HG02798 (cell line): Measurements from ENCODE around the gene PIH1D2.
"Not testable (repeated sequence)": the region's sequence is repeated elsewhere in the genome, so short reads cannot be mapped to it uniquely, and the experiment has no call there.

ENCODE experiments used
- ATAC-seq: cut with Tn5 transposase; IDR thresholded peaks from one replicate; pipeline ENCODE4 v1.9.1; 2021; ENCODE audit warnings: mild to moderate bottlenecking; ENCODE audit not compliant: unreplicated experiment, poor library complexity

Gene PIH1D2, protein sequence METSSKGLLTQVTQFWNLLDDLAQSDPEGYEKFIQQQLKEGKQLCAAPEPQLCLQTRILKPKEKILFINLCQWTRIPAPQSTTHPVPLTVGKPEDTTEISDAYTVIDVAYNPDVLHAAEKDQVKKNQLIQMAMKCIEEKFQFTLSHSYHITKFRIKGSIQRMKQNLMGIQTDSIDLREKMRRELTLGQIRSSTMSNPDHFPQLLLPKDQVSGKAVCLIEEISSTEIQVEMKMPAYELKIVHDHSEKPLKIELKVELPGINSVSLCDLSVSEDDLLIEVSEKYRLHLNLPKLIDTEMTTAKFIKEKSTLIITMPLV

DNA sequence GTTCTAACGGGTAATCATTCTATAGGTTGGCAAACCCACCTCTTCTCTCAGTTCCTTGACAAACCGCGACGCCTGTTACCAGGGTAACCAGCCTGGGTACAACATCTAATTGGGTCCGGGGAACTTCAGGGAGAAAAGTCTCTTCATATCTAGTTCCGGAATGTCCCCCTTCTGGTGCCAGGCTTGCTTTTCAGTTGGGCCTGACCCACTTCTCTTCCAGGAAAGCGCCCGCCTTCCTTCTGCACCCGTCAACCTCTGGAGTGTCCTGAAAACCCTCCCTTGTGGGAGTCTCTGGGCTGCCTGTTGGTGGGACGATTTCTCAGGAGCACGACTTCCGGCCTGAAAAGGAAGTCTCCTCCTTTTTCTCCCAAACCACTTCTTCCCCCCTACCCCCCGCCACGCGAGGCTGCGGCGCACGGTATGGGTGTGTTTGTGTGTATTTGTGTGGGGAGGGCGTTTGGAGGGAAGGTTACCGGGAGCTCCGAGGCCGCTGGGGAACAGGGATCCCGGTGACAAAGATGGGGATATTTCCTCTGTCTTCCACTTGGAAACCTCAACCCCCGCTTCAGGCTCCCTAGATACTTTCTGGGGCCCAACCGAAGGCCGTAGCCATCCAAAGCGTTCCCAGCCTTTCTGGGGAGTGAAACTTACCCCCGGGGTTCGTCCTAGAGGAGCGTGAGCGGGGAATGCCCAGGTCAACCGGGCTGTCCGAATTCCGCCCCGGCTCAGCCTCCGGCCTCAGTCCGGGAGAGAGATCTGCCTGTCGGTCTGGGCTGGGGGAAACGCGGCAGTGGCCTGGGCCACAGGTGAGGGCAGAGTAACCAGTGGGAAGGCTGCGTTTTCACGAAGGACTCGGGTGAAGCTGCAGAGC lies at the start of gene PIH1D2, which contains the start of gene NKAPD1:
Gene PIH1D2, minus strand, starts transcription at position 77 of the 871 bp plus-strand sequence. CDS start 843 bp downstream, outside the sequence.
Gene NKAPD1, plus strand, starts transcription at position 359 of the 871 bp plus-strand sequence. CDS start 1,276 bp downstream, outside the sequence.
- ATAC-seq, result peak; percentile 91

DNA sequence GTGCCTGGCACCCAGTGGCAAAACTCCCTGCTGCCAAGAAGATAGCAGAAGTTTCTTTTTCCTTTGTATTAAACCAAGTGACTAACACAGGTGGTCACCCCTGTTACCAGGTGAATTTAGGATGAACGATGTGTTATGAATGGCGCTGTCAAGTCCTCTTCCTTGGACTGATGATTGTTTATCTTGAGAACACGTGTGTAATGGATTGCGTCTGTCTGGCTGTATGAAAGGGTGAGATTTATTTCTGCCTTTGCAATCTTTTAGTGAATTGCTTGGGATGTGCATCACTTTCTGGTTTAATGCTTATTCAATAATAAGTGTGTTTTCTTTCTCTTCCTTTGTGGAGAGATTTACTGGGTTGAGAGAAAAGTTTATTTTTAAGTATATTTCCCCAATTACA lies 49.3 kb upstream of the PIH1D2 start:
- no peak for ATAC-seq

DNA sequence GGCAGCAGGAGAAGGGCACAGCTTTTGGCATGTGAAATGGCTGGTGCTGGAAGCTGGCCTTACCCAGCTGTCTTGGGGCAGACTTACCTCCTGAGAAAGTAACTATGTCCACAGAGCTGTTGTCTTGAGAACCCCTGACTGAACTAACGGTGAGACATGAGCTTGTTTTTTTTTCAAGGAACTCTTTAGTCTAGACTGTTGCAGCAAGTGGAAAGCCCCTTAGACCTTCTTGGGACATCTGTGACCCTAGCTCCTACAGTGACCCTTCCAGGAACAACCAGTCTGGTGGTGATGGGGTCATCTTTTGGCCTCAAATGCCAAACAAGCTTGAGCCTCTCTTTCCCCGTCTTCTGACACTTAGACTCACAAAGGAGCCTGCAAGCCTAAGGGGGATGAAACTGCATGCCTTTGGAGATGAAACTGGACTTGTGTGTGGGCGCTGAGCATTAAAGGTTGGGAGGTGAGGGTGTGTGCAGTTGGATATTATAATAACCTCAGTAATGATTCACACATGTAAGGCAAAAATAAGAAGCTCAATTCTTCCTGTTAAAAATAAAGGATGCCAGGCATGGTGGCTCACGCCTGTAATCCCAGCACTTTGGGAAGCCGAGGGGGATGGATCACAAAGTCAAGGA lies 48.3 kb upstream of the PIH1D2 start:
- ATAC-seq, result no peak

DNA sequence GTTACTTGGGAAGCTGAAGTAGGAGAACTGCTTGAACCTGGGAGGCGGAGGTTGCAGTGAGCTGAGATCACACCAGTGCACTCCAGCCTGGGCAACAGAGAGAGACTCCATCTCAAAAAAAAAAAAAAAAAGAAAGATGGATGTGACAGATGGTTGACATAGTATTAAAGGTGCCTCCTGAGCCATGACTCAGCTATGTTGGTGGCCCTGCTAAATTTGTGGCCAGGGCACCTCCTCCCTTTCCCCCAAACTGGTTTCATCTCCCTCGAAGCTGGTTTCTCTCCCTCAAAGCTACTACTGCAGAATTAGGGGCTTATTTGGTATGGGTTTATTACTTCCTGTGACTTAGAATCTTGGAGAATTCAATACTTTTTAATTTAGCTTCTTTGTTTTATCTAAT lies 44.4 kb upstream of the PIH1D2 start:
- ATAC-seq, result no peak

DNA sequence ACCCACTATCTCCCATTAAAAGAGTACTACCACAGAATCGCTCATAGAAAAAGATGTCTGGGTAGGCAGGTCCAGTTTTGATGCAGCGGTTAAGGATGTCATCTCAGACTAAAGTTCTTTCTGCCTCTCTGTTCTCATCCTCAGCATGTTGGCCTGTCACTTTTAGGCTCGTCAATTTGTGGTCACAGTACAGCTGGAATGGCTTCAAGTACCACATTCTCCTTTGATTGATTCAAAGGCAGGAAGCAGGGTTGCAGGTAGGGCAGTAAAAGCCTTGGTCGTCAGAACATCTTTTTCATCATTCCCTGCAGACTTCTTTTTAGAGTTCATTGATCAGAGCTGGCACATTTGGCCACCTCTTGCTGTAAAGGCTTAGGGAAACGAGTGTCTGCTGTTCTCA lies 41.6 kb upstream of the PIH1D2 start:
- no peak for ATAC-seq

DNA sequence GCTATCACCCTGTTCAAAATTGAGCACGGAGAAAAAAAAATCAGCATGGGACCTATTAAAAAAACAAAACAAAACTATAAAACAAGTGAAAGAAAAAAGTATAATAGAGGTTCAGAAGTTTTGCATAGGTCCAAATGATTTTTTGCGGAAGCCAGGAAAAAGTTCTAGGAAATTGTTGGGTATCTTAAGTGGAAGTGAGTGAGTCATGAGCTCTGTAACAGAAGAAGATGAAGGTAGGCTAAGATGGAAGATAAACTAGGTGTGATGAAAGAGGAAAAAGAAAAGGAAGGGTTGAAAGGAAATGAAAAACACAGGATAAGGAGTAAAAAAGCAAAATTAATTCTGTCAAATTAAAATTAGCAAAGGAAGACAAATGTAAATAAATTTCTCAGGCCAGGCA lies 40.6 kb upstream of the PIH1D2 start:
- no peak for ATAC-seq

DNA sequence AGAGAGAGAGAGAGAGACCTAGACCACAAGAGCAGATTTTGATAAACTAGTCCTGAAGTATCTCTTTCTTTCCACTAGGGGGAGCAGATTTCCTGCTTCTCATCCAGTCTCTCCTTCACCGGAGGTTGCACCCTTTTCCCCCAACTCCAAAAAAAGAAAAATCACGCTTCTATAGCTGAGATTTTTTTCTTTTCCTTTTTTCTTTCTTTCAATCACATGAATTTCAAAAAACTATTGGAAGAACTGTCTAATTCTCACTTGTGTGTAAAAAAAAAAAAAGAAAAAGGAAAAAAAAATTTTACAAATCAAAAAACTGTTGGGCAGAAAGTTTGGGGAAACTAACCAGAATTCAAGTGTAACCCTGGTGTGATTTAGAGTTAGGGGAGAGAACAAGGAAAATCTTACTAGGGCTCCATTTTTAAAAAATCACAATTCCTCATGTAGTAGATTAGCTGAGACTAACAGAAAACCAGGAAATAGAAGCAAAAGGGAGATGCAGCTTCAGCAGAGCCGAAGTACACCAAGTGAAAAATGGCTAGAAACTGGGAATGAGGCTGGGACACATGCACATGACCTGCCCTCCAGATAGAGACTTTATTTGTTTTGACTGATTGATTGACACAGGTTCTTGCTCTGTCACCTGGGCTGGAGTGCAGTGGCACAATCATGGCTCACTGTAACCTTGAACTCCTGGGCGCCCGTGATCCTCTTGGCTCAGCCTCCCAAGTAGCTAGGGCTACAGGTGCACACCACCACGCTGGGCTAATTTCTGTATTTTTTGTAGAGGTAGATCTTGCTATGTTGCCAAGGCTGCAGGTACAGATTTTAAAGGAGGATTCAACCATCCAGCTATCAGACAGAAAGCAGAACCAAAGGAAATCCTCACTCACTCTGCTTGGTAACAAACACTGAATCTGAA lies 40.0 kb upstream of the PIH1D2 start:
- peak; percentile 60 for ATAC-seq

DNA sequence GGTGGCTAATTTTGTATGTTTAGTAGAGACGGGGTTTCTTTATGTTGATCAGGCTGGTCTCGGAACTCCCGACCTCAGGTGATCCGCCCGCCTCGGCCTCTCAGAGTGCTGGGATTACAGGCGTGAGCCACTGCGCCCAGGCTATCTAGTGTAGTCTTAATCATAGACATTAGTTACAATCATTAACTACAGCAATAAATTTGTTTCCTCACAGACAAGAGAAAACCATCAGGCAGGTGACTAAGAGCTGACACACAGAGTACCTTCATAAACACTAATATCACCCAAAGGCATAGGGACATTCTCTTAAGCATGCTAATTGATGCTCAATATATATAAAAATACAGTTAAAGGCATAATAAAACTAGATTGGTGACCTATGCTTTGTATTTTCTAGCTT lies 32.3 kb upstream of the PIH1D2 start:
- no peak for ATAC-seq

DNA sequence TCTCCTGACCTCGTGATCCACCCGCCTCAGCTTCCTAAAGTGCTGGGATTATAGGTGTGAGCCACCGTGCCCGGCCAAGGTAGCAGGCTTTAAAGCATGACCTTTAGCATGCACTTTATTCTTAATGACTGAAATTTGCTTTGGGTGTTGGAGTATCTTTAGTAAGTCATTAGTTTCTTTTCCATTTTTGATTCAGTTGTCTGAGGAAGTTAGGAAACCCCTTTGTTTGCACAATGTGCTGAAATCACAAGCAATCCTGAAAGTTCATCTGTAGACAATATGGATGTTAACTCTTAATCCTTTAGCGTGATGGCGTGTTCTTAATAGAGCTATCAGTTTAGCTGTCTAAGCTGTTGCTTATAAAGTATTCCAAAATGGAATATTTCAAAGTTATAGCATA lies 29.6 kb upstream of the PIH1D2 start:
- no peak for ATAC-seq

DNA sequence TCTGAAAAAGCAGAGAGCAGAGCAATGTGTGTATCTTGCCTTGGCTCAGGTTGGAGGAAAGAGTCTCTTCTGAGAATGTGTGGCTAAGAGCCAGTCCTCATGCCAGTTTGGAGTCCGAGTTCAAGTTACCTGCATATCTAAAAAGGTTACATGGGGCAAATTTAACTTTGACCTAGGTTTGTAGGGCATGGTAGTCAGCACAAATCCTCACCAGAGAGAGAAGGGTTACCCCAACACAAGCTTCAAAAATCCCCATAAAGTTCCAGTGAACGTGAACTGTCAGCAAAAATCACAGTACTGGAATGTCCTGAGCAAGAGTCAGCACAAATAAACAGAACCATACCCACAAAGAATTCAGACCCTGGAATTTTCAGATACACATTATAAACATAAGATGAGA lies 26.6 kb upstream of the PIH1D2 start:
- no peak for ATAC-seq

DNA sequence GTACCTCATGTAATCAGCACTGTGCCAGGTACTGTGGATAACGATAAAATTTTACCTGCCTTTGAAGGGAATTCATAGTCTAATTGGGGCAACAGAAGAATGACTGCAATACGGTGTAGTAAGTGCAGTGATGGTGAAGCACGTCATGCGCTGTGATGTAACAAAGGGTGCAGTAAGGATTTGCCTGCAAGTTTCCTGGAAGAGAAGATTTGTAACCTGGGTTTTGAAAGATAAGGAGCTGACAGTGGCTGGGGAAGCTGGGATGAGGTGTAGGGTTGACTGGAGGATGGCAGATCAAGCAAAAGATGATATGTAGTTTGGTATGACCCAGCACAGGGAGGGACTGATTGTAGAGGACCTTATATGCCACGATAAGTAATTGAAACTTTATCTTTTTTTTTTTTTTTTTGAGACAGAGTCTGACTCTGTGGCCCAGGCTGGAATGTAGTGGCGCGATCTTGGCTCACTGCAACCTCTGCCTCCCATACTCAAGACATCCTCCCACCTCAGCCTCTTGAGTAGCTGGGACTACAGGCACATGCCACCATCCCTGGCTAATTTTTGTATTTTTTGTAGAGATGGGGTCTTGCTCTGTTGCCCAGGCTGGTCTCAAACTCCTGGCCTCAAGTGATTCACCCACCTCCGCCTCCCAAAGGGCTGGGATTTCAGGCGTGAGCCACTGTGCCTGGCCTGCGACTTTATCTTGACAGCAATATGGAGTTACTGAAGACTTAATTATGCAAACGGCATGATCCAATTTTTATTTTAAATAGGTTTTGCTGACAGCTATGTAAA lies 24.1 kb upstream of the PIH1D2 start:
- ATAC-seq, result no peak

DNA sequence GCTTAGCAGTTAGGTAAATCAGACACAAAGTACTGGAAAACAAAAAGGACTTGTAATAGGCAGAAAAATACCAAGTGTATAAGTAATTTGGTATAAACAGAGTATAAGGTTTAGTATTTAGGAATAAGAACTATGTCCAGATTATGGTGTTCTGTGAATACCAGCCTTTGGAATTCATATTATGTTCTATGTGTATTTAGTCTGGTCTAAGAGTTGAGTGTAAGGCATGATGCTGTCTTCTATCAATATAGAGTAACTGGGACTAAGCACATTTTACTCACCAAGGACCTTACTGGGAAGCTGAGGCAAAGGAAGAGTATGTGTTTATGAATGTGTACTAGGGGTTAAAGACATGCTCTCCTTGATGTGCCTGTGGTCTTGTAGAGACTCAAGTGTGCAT lies 22.4 kb upstream of the PIH1D2 start:
- ATAC-seq, result no peak

DNA sequence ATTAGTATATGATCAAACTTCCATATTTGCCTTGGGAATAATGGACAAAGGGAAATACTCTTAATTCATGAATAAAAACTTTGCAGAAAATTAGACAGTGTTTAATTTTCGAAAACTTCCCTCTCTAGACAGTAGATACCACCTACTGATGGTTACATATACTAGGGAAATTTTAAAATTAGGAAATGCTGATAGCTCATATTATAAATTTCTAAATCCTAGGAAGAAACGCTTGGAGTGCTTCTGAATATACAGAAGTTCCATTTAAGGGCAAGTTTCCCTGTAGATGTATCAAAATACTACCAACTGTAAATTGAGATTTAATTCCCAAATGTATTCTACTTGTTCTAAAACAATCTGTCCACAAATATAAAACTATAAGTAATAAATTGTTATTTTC lies 21.5 kb upstream of the PIH1D2 start:
- ATAC-seq, result not testable (repeated sequence)

DNA sequence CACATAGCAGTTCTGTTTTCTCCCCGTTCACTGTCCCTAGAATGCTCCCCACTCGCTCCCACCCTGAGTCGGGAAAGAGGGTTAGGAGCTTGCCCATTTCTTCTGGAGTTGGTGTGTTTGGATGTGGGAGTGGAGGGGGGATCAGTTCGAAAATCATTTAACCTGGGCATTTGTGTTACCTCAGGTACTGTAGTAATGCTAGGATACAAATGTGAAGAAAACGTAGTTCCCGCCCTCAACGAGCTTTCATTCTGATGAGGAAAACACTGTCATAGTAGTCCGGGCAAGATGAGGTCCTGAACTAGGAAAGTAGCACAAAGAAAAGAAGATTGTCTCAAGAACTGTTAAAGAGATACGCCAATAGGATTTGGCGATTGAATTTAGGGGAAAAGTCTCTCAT lies 13.4 kb upstream of the PIH1D2 start:
- ATAC-seq, result no peak

DNA sequence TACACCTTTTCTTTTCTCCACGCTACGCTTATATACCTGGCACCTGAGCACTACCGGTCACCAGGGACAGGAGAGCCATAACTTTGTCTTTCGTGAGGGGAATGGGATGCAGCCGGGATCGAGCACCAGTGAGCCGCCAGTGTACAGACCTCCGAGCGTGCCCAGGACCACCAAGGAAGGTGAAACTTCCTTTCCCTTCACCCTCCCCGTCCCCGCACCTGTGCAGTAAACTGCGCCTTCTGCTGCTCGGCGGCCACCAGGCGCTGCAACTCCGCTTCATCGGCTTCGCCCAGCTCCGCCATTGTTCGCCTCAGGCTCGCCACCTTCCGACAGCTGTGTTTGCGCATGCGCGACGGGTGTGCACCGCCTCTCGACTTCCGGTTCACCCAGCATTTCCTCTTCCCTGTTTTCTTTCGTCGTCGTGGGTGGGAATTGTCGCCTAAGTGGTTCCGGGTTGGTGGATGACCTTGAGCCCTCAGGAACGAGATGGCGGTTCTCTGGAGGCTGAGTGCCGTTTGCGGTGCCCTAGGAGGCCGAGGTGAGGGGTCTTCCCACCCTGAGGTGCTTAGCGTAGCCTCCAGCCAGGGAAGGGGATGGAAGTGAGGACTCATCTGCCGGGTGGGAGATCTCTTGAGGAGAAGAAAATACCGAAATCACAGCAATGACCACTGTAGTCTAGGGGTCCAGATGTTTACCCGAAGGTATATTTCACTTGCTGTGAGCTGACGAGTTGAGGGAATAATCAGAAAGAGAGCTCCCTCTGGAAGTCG lies 12.8 kb upstream of the PIH1D2 start, which contains the start of the genes SDHD and TIMM8B:
Gene SDHD, plus strand, starts transcription at position 452 of the 770 bp plus-strand sequence. Its CDS starts 35 bp downstream, at position 487.
Gene TIMM8B, minus strand, starts transcription at position 335 of the 770 bp plus-strand sequence. Its CDS starts 33 bp downstream, at position 302.
- ATAC-seq, result peak; percentile 95

DNA sequence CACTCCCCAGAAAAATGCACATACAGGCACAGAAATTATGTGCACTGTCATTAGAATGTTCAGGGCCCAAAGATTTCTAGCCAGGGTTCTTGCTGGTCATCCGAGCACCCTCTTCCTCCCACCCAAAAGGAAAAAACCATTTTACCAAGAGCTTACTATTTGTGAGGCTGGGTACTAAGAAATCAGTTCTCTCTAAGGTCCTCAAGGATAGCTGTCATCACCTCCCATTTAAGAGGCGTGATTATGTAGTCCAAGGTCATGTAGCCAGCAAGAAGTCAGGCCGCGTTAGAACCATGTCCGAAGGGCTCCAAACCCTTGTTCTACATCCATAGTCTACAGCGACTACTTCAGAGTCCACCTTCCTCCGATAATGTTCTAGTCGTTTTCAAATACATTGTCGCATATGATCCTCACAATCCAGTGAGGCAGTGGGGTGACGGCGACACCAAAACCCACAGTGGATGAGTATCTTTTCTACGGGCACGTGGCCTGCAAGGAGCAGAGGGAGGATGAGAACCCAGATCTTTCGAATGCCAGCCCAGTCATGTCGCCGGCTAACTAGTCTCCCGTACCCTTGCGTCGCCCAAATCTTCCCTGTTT lies 12.1 kb upstream of the PIH1D2 start:
- ATAC-seq, result peak; percentile 32

DNA sequence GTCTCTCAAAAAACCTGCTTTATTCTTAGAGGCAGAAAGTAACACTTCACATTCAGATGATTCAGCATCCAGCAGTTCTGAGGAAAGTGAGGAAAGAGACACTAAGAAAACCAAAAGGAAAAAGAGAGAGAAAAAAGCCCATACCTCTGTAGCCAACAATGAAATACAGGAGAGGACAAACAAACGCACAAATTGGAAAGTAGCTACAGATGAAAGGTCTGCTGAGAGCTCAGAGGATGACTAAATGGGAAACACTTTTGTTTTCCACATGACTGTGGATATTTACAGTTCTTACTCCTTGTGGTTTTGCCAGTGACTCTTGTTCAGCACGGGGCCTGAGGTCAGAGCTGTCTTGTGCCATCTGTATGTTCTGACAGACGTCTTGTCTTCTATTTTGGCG lies 8.9 kb upstream of the PIH1D2 start:
- ATAC-seq, result no peak

DNA sequence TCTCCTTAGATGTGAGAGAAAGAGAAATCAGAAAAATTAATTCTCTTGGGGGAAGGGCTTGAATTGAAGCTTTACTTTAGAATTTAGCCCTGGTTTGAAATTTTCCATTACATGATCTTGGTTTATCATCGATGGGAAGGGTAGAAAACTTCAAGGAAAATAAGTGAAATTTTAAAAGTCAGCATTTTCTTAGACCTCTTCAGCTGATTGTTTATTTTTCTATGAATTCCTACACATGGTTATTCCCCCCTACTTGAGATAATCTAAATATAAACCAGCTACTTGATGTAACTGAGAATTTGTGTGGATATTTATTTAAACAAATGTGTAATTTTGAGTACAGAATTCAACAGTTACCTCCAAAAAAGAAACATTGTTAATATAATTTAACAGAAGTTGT lies 10.9 kb downstream of the PIH1D2 start:
- ATAC-seq, result no peak
